ENCODE measurements around the gene SLC44A2.

The SLC44A2 gene

DNA sequence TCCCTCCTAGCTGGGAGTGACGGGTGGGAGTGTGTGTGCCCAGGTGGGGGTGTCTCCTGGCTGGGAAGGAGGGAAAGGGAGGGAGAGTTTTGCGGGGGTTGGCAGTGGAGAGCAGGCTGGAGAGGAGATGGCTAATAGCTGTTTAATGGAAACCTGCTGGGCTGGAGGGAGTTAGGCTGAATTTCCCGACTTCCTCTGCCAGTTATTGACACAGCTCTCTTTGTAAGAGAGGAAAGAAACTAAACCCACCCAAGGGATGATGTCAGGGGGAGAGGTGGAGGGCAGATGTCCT is 18.6 kb downstream of the SLC44A2 start:
- H4K91ac ChIP-seq (ENCODE audit: low read length): no peak overlapping the region
- no peaks in the 10 kb centered on the region for H3K9me3 ChIP-seq (ENCODE audit: control insufficient read depth, low read length)
- peak overlapping the region; percentile 16 for H3K9ac ChIP-seq (ENCODE audit: low read length)
- peaks cover 9% of the 10 kb centered on the region for H3K4me1 ChIP-seq (ENCODE audit: control insufficient read depth, insufficient read depth, low read depth, low read length)
- peak overlapping the region; percentile 16 for H2BK15ac ChIP-seq (ENCODE audit: low read depth, poor library complexity, severe bottlenecking)
- H4K8ac ChIP-seq (ENCODE audit: low read length): no peak overlapping the region
- no peak overlapping the region for H3K4me3 ChIP-seq (ENCODE audit: insufficient read depth in 1 of 2, low read depth in 1 of 2, low read length in 2 of 2)
- no peaks in the 10 kb centered on the region for H3K27me3 ChIP-seq (ENCODE audit: control insufficient read depth in 1 of 2, insufficient read depth in 1 of 2, low read length in 2 of 2)
- no peak for DNase-seq
- H3K23ac ChIP-seq (ENCODE audit: low read length in 2 of 2): no peak overlapping the region
- H2BK120ac ChIP-seq (ENCODE audit: low read depth, low read length): no peak overlapping the region
- no peak overlapping the region for H3K14ac ChIP-seq (ENCODE audit: low read length in 2 of 2)
- no peak overlapping the region for H3K4me2 ChIP-seq (ENCODE audit: low read length, poor library complexity, severe bottlenecking)
- H2AK5ac ChIP-seq (ENCODE audit: low read length, severe bottlenecking): no peak overlapping the region
- WGBS: 72% methylated on average over 2 of the region's 3 CpGs
- H2AFZ ChIP-seq (ENCODE audit: low read depth, low read length): no peak overlapping the region
- H3K4ac ChIP-seq (ENCODE audit: low read depth in 1 of 2, low read length in 2 of 2): no peak overlapping the region
- peaks cover 5% of the 10 kb centered on the region for H3K79me1 ChIP-seq (replicated peaks; ENCODE audit: low read length, poor library complexity, severe bottlenecking)
- H2BK5ac ChIP-seq (ENCODE audit: low read depth, low read length, poor library complexity, severe bottlenecking): no peak overlapping the region
- H3K18ac ChIP-seq (ENCODE audit: low read depth in 1 of 2, low read length in 2 of 2): peak overlapping the region in 1 of 2 experiments; percentile 29
- H3K27ac ChIP-seq (ENCODE audit: low read length, poor library complexity, severe bottlenecking): no peak overlapping the region
- no peak overlapping the region for H2BK12ac ChIP-seq (ENCODE audit: low read length in 2 of 2)
- H3K36me3 ChIP-seq (ENCODE audit: control insufficient read depth in 1 of 2, insufficient read depth in 2 of 2, low read depth in 1 of 2, low read length in 2 of 2): peaks cover 21 to 50% of the 10 kb centered on the region in 2 experiments

- no peak overlapping the region for H2AFZ ChIP-seq (ENCODE audit: low read depth, low read length)
- no peak overlapping the region for H3K14ac ChIP-seq (ENCODE audit: low read length in 2 of 2)
- peak overlapping the region in 1 of 2 experiments; percentile 29 for H3K18ac ChIP-seq (ENCODE audit: low read depth in 1 of 2, low read length in 2 of 2)
- H3K36me3 ChIP-seq (ENCODE audit: control insufficient read depth in 1 of 2, insufficient read depth in 2 of 2, low read depth in 1 of 2, low read length in 2 of 2): peaks cover 17 to 45% of the 10 kb centered on the region in 2 experiments
- no peak overlapping the region for H3K4me2 ChIP-seq (ENCODE audit: low read length, poor library complexity, severe bottlenecking)
- no peak overlapping the region for H2AK5ac ChIP-seq (ENCODE audit: low read length, severe bottlenecking)
- H3K23ac ChIP-seq (ENCODE audit: low read length in 2 of 2): peak overlapping the region in 1 of 2 experiments; percentile 74
- no peak overlapping the region for H3K4ac ChIP-seq (ENCODE audit: low read depth in 1 of 2, low read length in 2 of 2)
- H3K4me1 ChIP-seq (ENCODE audit: control insufficient read depth, insufficient read depth, low read depth, low read length): peaks cover 9% of the 10 kb centered on the region
- peak overlapping the region; percentile 16 for H3K9ac ChIP-seq (ENCODE audit: low read length)
- no peak overlapping the region for H2BK15ac ChIP-seq (ENCODE audit: low read depth, poor library complexity, severe bottlenecking)
- H3K27ac ChIP-seq (ENCODE audit: low read length, poor library complexity, severe bottlenecking): no peak overlapping the region
- no peak overlapping the region for H2BK120ac ChIP-seq (ENCODE audit: low read depth, low read length)
- H3K27me3 ChIP-seq (ENCODE audit: control insufficient read depth in 1 of 2, insufficient read depth in 1 of 2, low read length in 2 of 2): no peaks in the 10 kb centered on the region
- H3K4me3 ChIP-seq (ENCODE audit: insufficient read depth in 1 of 2, low read depth in 1 of 2, low read length in 2 of 2): no peak overlapping the region
- DNase-seq: peak; percentile 79
- H3K79me1 ChIP-seq (replicated peaks; ENCODE audit: low read length, poor library complexity, severe bottlenecking): peaks cover 3% of the 10 kb centered on the region
- no peak overlapping the region for H4K8ac ChIP-seq (ENCODE audit: low read length)
- no peak overlapping the region for H2BK5ac ChIP-seq (ENCODE audit: low read depth, low read length, poor library complexity, severe bottlenecking)
- H4K91ac ChIP-seq (ENCODE audit: low read length): no peak overlapping the region
- H3K9me3 ChIP-seq (ENCODE audit: control insufficient read depth, low read length): no peaks in the 10 kb centered on the region
- peak overlapping the region in 1 of 2 experiments; percentile 47 for H2BK12ac ChIP-seq (ENCODE audit: low read length in 2 of 2)
- 20% methylated on average over 11 of the region's 14 CpGs for WGBS
Measured at GRCh38 chr19:10644260-10645007, 19.1 kb downstream of the SLC44A2 start.

- 93% methylated on average over 12 of the region's 12 CpGs for WGBS
- Histone ChIP-seq H3K27ac (ENCODE audit: low read length, poor library complexity, severe bottlenecking) (no peak overlapping the region), H4K91ac (ENCODE audit: low read length) (no peak overlapping the region), H2BK15ac (ENCODE audit: low read depth, poor library complexity, severe bottlenecking) (no peak overlapping the region), H2AFZ (ENCODE audit: low read depth, low read length) (no peak overlapping the region), H3K14ac (ENCODE audit: low read length in 2 of 2) (no peak overlapping the region), H2BK5ac (ENCODE audit: low read depth, low read length, poor library complexity, severe bottlenecking) (no peak overlapping the region), H3K27me3 (ENCODE audit: control insufficient read depth in 1 of 2, insufficient read depth in 1 of 2, low read length in 2 of 2) (no peaks in the 10 kb centered on the region), H3K23ac (ENCODE audit: low read length in 2 of 2) (no peak overlapping the region), H3K4ac (ENCODE audit: low read depth in 1 of 2, low read length in 2 of 2) (no peak overlapping the region), H3K18ac (ENCODE audit: low read depth in 1 of 2, low read length in 2 of 2) (no peak overlapping the region), H3K36me3 (ENCODE audit: control insufficient read depth in 1 of 2, insufficient read depth in 2 of 2, low read depth in 1 of 2, low read length in 2 of 2) (peaks cover 14 to 28% of the 10 kb centered on the region in 2 experiments), H2BK120ac (ENCODE audit: low read depth, low read length) (no peak overlapping the region), H3K9ac (ENCODE audit: low read length) (no peak overlapping the region), H3K9me3 (ENCODE audit: control insufficient read depth, low read length) (no peaks in the 10 kb centered on the region), H4K8ac (ENCODE audit: low read length) (no peak overlapping the region), H3K4me1 (ENCODE audit: control insufficient read depth, insufficient read depth, low read depth, low read length) (peaks cover 9% of the 10 kb centered on the region), H2AK5ac (ENCODE audit: low read length, severe bottlenecking) (no peak overlapping the region), H2BK12ac (ENCODE audit: low read length in 2 of 2) (no peak overlapping the region), H3K79me1 (replicated peaks; ENCODE audit: low read length, poor library complexity, severe bottlenecking) (peaks cover 3% of the 10 kb centered on the region), H3K4me3 (ENCODE audit: insufficient read depth in 1 of 2, low read depth in 1 of 2, low read length in 2 of 2) (no peak overlapping the region), H3K4me2 (ENCODE audit: low read length, poor library complexity, severe bottlenecking) (no peak overlapping the region)
- DNase-seq: no peak
Measured at GRCh38 chr19:10646456-10647159, 21.3 kb downstream of the SLC44A2 start.

GRCh38 chr19:10648360-10648759 is 23.0 kb downstream of the SLC44A2 start:
- Histone ChIP-seq H2BK12ac (ENCODE audit: low read length in 2 of 2) (no peak overlapping the region), H3K79me1 (replicated peaks; ENCODE audit: low read length, poor library complexity, severe bottlenecking) (peaks cover 3% of the 10 kb centered on the region), H3K14ac (ENCODE audit: low read length in 2 of 2) (no peak overlapping the region), H4K91ac (ENCODE audit: low read length) (no peak overlapping the region), H3K4me2 (ENCODE audit: low read length, poor library complexity, severe bottlenecking) (no peak overlapping the region), H4K8ac (ENCODE audit: low read length) (no peak overlapping the region), H3K27ac (ENCODE audit: low read length, poor library complexity, severe bottlenecking) (no peak overlapping the region), H2BK15ac (ENCODE audit: low read depth, poor library complexity, severe bottlenecking) (no peak overlapping the region), H3K23ac (ENCODE audit: low read length in 2 of 2) (no peak overlapping the region), H2BK5ac (ENCODE audit: low read depth, low read length, poor library complexity, severe bottlenecking) (no peak overlapping the region), H3K4ac (ENCODE audit: low read depth in 1 of 2, low read length in 2 of 2) (no peak overlapping the region), H3K27me3 (ENCODE audit: control insufficient read depth in 1 of 2, insufficient read depth in 1 of 2, low read length in 2 of 2) (no peaks in the 10 kb centered on the region), H3K4me3 (ENCODE audit: insufficient read depth in 1 of 2, low read depth in 1 of 2, low read length in 2 of 2) (no peak overlapping the region), H3K36me3 (ENCODE audit: control insufficient read depth in 1 of 2, insufficient read depth in 2 of 2, low read depth in 1 of 2, low read length in 2 of 2) (peaks cover 10 to 11% of the 10 kb centered on the region in 2 experiments), H3K9ac (ENCODE audit: low read length) (no peak overlapping the region), H3K9me3 (ENCODE audit: control insufficient read depth, low read length) (no peaks in the 10 kb centered on the region), H3K18ac (ENCODE audit: low read depth in 1 of 2, low read length in 2 of 2) (no peak overlapping the region), H2AK5ac (ENCODE audit: low read length, severe bottlenecking) (no peak overlapping the region), H3K4me1 (ENCODE audit: control insufficient read depth, insufficient read depth, low read depth, low read length) (peaks cover 14% of the 10 kb centered on the region), H2AFZ (ENCODE audit: low read depth, low read length) (no peak overlapping the region), H2BK120ac (ENCODE audit: low read depth, low read length) (no peak overlapping the region)
- no peak for DNase-seq
- 92% methylated on average over 3 of the region's 4 CpGs for WGBS

Data from mesenchymal stem cell (in vitro differentiated cells and primary cell).